ENCODE measurements around the gene AHRR.

DNA sequence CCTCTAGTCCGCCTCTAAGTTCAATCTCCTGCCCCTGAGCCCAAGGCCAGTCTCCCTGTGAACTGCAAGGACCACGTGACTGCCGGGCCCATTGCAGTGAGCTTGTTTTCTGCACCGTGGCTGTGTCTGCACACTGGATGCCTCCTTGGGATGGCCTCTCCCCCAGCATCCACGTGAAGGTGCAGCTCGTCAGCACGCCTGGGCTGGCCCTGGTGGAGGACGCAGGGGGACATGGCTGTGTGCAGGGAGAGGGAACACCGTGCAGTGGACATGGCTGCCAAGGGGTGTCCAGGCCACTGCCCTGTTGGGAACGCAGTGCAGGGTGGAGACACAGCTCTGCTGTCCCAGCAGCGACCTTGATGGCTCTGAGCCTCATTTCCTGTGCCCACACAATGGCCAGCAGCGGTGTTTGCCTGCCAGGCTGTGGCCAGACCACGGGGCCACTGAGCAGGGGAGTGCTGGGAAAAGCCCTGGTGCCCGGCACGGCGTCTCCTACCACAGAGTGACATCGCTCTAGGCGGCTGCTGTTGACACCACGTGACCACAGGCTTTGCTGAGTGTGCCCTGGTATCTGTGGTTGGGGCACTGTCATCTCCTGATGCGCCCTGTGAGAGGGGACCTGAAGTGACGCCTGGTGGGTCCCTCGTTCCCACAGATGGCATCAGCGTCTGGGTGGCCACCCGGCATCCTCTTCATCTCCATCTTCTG lies 94.6 kb downstream of the AHRR start:
- TF ChIP-seq, protein P1, sequence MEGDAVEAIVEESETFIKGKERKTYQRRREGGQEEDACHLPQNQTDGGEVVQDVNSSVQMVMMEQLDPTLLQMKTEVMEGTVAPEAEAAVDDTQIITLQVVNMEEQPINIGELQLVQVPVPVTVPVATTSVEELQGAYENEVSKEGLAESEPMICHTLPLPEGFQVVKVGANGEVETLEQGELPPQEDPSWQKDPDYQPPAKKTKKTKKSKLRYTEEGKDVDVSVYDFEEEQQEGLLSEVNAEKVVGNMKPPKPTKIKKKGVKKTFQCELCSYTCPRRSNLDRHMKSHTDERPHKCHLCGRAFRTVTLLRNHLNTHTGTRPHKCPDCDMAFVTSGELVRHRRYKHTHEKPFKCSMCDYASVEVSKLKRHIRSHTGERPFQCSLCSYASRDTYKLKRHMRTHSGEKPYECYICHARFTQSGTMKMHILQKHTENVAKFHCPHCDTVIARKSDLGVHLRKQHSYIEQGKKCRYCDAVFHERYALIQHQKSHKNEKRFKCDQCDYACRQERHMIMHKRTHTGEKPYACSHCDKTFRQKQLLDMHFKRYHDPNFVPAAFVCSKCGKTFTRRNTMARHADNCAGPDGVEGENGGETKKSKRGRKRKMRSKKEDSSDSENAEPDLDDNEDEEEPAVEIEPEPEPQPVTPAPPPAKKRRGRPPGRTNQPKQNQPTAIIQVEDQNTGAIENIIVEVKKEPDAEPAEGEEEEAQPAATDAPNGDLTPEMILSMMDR (IDR thresholded peaks at IDR 0.05; ENCODE audit: insufficient read depth, low read depth, low read length) = no peak
- TF ChIP-seq EZH2 (IDR thresholded peaks at IDR 0.05; ENCODE audit: insufficient read depth, low read length) = no peak
